H9 (cell line): ENCODE measurements around the gene NSD1. TPM values are rescaled to one million over a fixed set of nuclear protein-coding genes. Genes with fewer than 3 reads are reported as not detected.
A peak's percentile ranks its signal among the peaks of the same experiment; 100 is the strongest.

Source experiments
- DNase-seq: peaks from one replicate; pipeline ENCODE4 v3.0.0-alpha.2; 2017
- H2AFZ ChIP-seq: one replicate; pipeline ENCODE4 v1.6.1; 2013; ENCODE audit warnings: mild to moderate bottlenecking, low read length, control low read depth, moderate library complexity
- H2AK5ac ChIP-seq: 2 replicates; pipeline ENCODE4 v1.6.1; 2013; ENCODE audit warnings: low read length, control low read depth, mixed read lengths; ENCODE audit not compliant: insufficient read length
- H2BK120ac ChIP-seq: one replicate; pipeline ENCODE4 v1.6.1; 2013; ENCODE audit warnings: low read depth, mild to moderate bottlenecking, low read length, control low read depth, inconsistent platforms; ENCODE audit not compliant: poor library complexity, severe bottlenecking
- H2BK12ac ChIP-seq: 2 replicates; pipeline ENCODE4 v1.6.1; 2013; ENCODE audit warnings: low read length, control low read depth, mixed read lengths, low read depth; ENCODE audit not compliant: insufficient read length
- H2BK15ac ChIP-seq: 2 replicates; pipeline ENCODE4 v1.6.1; 2013; ENCODE audit warnings: low read depth, low read length, control low read depth
- H2BK20ac ChIP-seq: one replicate; pipeline ENCODE4 v1.6.1; 2013; ENCODE audit warnings: low read depth, mild to moderate bottlenecking, low read length, control low read depth, inconsistent platforms; ENCODE audit not compliant: poor library complexity, severe bottlenecking
- H2BK5ac ChIP-seq: 2 replicates; pipeline ENCODE4 v1.6.1; 2013; ENCODE audit warnings: low read length, control low read depth, mixed read lengths; ENCODE audit not compliant: insufficient read length
- H3K14ac ChIP-seq: 2 replicates; pipeline ENCODE4 v1.6.1; 2013; ENCODE audit warnings: low read length, control low read depth; ENCODE audit not compliant: insufficient read depth
- H3K18ac ChIP-seq: 2 replicates; pipeline ENCODE4 v1.6.1; 2013; ENCODE audit warnings: low read depth, mild to moderate bottlenecking, mixed read lengths, low read length, control low read depth; ENCODE audit not compliant: insufficient read length
- H3K23ac ChIP-seq: 2 replicates; pipeline ENCODE4 v1.6.1; 2013; ENCODE audit warnings: low read length, control low read depth, mixed read lengths, low read depth; ENCODE audit not compliant: insufficient read length
- H3K23me2 ChIP-seq: 2 replicates; pipeline ENCODE4 v1.6.1; 2013; ENCODE audit warnings: low read depth, mild to moderate bottlenecking, mixed read lengths, low read length, control low read depth; ENCODE audit not compliant: insufficient read length, poor library complexity, severe bottlenecking
- H3K27ac ChIP-seq: 2 replicates; pipeline ENCODE4 v1.5.1; 2013; ENCODE audit warnings: low read length, control low read depth, mixed read lengths, low read depth; ENCODE audit not compliant: insufficient read length
- H3K27me3 ChIP-seq: 2 replicates; pipeline ENCODE4 v1.6.1; 2013; ENCODE audit warnings: low read length, control low read depth, inconsistent platforms; ENCODE audit not compliant: insufficient read depth
- H3K4ac ChIP-seq: 2 replicates; pipeline ENCODE4 v1.6.1; 2013; ENCODE audit warnings: low read depth, mild to moderate bottlenecking, control low read depth, inconsistent platforms, low read length, moderate library complexity
- H3K4me1 ChIP-seq: 2 replicates; pipeline ENCODE4 v1.6.1; 2013; ENCODE audit warnings: low read length, control low read depth, inconsistent platforms; ENCODE audit not compliant: insufficient read depth
- H3K4me2 ChIP-seq: 2 replicates; pipeline ENCODE4 v1.6.1; 2013; ENCODE audit warnings: low read length, control low read depth, mixed read lengths; ENCODE audit not compliant: insufficient read length, insufficient read depth
- H3K56ac ChIP-seq: 2 replicates; pipeline ENCODE4 v1.6.1; 2013; ENCODE audit warnings: low read depth, mild to moderate bottlenecking, mixed read lengths, low read length, control low read depth; ENCODE audit not compliant: insufficient read length
- H3K79me1 ChIP-seq: 2 replicates; pipeline ENCODE4 v1.6.1; 2013; ENCODE audit warnings: low read depth, mild to moderate bottlenecking, moderate library complexity, low read length, control low read depth, inconsistent platforms; ENCODE audit not compliant: insufficient read depth, poor library complexity, severe bottlenecking
- H3K79me2 ChIP-seq: 2 replicates; pipeline ENCODE4 v1.6.1; 2013; ENCODE audit warnings: low read length, control low read depth, inconsistent platforms; ENCODE audit not compliant: insufficient read depth
- H3K9ac ChIP-seq: 2 replicates; pipeline ENCODE4 v1.6.1; 2013; ENCODE audit warnings: low read length, control low read depth, mixed read lengths; ENCODE audit not compliant: insufficient read length; ENCODE audit errors: extremely low read depth
- H3K9me3 ChIP-seq: one replicate; pipeline ENCODE4 v1.6.1; 2013; ENCODE audit warnings: low read depth, low read length, inconsistent platforms; ENCODE audit not compliant: control insufficient read depth
- H3T11ph ChIP-seq: one replicate; pipeline ENCODE4 v1.6.1; 2013; ENCODE audit warnings: mild to moderate bottlenecking, low read length, control low read depth, inconsistent platforms
- H4K20me1 ChIP-seq: one replicate; pipeline ENCODE4 v1.6.1; 2013; ENCODE audit not compliant: control insufficient read depth, insufficient read length, insufficient read depth
- H4K5ac ChIP-seq: 2 replicates; pipeline ENCODE4 v1.6.1; 2013; ENCODE audit warnings: low read depth, mild to moderate bottlenecking, mixed read lengths, low read length, control low read depth; ENCODE audit not compliant: insufficient read length
- H4K8ac ChIP-seq: replicated peaks from 2 replicates; pipeline ENCODE4 v1.6.1; 2013; ENCODE audit warnings: low read length, control low read depth, mixed read lengths, low read depth; ENCODE audit not compliant: insufficient read length
- H4K91ac ChIP-seq: 2 replicates; pipeline ENCODE4 v1.6.1; 2013; ENCODE audit warnings: low read depth, mild to moderate bottlenecking, moderate library complexity, mixed read lengths, low read length, control low read depth; ENCODE audit not compliant: insufficient read length
- H3K27ac Mint-ChIP-seq, 3 experiments: 2 replicates in 2 of 3; 3 replicates in 1 of 3; pipeline ENCODE4 v1.8.0; 2020 to 2021; ENCODE audit warnings: mixed read lengths in 3 of 3, mild to moderate bottlenecking in 1 of 3, moderate library complexity in 1 of 3
- H3K27me3 Mint-ChIP-seq: 2 replicates; pipeline ENCODE4 v1.8.0; 2021; ENCODE audit warnings: low read depth, mild to moderate bottlenecking, moderate library complexity, mixed read lengths
- H3K36me3 Mint-ChIP-seq, 3 experiments: 2 replicates in 2 of 3; 3 replicates in 1 of 3; pipeline ENCODE4 v1.8.0; 2020 to 2021; ENCODE audit warnings: low read depth in 3 of 3, mixed read lengths in 3 of 3; ENCODE audit not compliant: insufficient read depth in 1 of 3
- H3K4me1 Mint-ChIP-seq, 2 experiments: 2 replicates each; pipeline ENCODE4 v1.8.0; 2020; ENCODE audit warnings: mixed read lengths in 2 of 2
- H3K4me3 Mint-ChIP-seq, 2 experiments: 2 replicates in 1 of 2; 3 replicates in 1 of 2; pipeline ENCODE4 v1.8.0; 2020 to 2021; ENCODE audit warnings: mild to moderate bottlenecking in 2 of 2, mixed read lengths in 2 of 2, moderate library complexity in 1 of 2
- H3K9me3 Mint-ChIP-seq, 2 experiments: 2 replicates in 1 of 2; 3 replicates in 1 of 2; pipeline ENCODE4 v1.8.0; 2020; ENCODE audit warnings: mild to moderate bottlenecking in 2 of 2, mixed read lengths in 2 of 2, moderate library complexity in 1 of 2
- WGBS: extraction: QIAGEN DNeasy Blood & Tissue Kit; methylation state at CpG from one replicate; pipeline ENCODE4 v1.1.7; 2013; ENCODE audit warnings: missing lambda C conversion rate, low lambda C conversion rate, mixed read lengths; ENCODE audit not compliant: insufficient read length; ENCODE audit errors: extremely low coverage; 5-methylcytosine and 5-hydroxymethylcytosine counted together
- total RNA-seq: library from RNA; stranded (reverse); gene quantifications from 2 replicates; pipeline ENCODE4 v1.2.1, GENCODE V29; 2021
- TF ChIP-seq, protein P1 (sequence below): fragments of 200-600 bp; sonication (generic); conservative IDR thresholded peaks from 3 replicates; pipeline ENCODE4 v1.8.0; 2021; ENCODE audit warnings: antibody characterized with exemption, mild to moderate bottlenecking

NSD1 gene
- total RNA-seq, 1 experiment from 2014 or later = 213 TPM

DNA sequence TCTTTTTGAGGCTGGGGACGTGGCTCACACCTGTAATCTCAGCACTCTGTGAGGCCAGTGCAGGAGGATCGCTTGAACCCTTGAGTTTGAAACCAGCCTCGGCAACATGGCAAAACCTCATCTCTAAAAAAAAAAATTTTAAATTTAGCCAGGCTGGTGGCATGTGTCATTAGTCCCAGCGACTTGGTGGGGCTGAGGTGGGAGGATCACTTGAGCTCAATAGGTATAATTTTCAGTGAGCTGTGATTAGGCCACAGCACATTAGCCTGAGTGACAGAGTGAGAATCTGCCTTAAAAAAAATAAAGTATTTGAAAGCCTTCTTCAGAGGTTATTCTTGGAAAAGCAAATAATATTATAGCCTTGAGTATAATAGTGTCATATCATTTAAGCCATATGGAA, 41.8 kb downstream of the NSD1 start:
- no peaks in the 10 kb centered on the region for H3K9me3 ChIP-seq
- peaks cover 24% of the 10 kb centered on the region; the same call in 1 of the 2 replicates for H3K79me2 ChIP-seq
- no peak overlapping the region for H3K23ac ChIP-seq
- no peak overlapping the region for H2BK5ac ChIP-seq
- no peak overlapping the region for H3K9ac ChIP-seq
- no peak overlapping the region for H2BK120ac ChIP-seq
- H4K8ac ChIP-seq = no peak overlapping the region
- Mint-ChIP-seq H3K9me3 (no peaks in the 10 kb centered on the region), H3K4me1 (no peaks in the 10 kb centered on the region; a peak in 1 of 4 replicates), H3K27me3 (no peaks in the 10 kb centered on the region), H3K4me3 (no peak overlapping the region), H3K27ac (0 out of 7 replicates have a peak overlapping the region, but pooled peaks of 1 of the 3 experiments have one; percentile 45), H3K36me3 (peaks cover 2 to 25% (median 16%) of the 10 kb centered on the region in 3 experiments)
- H3K4me2 ChIP-seq = no peak overlapping the region
- H3K27ac ChIP-seq = no peak overlapping the region
- TF ChIP-seq, protein P1, sequence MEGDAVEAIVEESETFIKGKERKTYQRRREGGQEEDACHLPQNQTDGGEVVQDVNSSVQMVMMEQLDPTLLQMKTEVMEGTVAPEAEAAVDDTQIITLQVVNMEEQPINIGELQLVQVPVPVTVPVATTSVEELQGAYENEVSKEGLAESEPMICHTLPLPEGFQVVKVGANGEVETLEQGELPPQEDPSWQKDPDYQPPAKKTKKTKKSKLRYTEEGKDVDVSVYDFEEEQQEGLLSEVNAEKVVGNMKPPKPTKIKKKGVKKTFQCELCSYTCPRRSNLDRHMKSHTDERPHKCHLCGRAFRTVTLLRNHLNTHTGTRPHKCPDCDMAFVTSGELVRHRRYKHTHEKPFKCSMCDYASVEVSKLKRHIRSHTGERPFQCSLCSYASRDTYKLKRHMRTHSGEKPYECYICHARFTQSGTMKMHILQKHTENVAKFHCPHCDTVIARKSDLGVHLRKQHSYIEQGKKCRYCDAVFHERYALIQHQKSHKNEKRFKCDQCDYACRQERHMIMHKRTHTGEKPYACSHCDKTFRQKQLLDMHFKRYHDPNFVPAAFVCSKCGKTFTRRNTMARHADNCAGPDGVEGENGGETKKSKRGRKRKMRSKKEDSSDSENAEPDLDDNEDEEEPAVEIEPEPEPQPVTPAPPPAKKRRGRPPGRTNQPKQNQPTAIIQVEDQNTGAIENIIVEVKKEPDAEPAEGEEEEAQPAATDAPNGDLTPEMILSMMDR = no peak
- no peak overlapping the region for H3K56ac ChIP-seq
- no CpG with 5 or more reads among the region's 4 CpGs for WGBS
- H2BK15ac ChIP-seq = no peak overlapping the region
- H3K23me2 ChIP-seq = no peaks in the 10 kb centered on the region
- H3K79me1 ChIP-seq = peaks cover 6% of the 10 kb centered on the region
- no peaks in the 10 kb centered on the region for H4K20me1 ChIP-seq
- no peak overlapping the region for H3T11ph ChIP-seq
- DNase-seq = no peak
- H3K4me1 ChIP-seq = no peaks in the 10 kb centered on the region
- no peaks in the 10 kb centered on the region for H3K27me3 ChIP-seq
- H3K14ac ChIP-seq = no peak overlapping the region
- H2BK20ac ChIP-seq = no peak overlapping the region
- no peak overlapping the region for H3K4ac ChIP-seq
- no peak overlapping the region for H2AFZ ChIP-seq
- H2BK12ac ChIP-seq = no peak overlapping the region
- no peak overlapping the region for H4K91ac ChIP-seq
- no peak overlapping the region for H2AK5ac ChIP-seq
- no peak overlapping the region for H3K18ac ChIP-seq
- no peak overlapping the region for H4K5ac ChIP-seq
